GM12878 (cell line): ENCODE results near the gene PITX1.

ENCODE experiments used
- CTCF ChIP-seq, 3 experiments: IDR thresholded peaks in 2 of 3; conservative IDR thresholded peaks in 1 of 3; 2 replicates each; pipeline ENCODE4 v1.5.1; 2011; ENCODE audit warnings: low read depth in 3 of 3, low read length in 3 of 3, mild to moderate bottlenecking in 3 of 3, control low read depth in 2 of 3, moderate library complexity in 2 of 3, inconsistent platforms in 1 of 3, mixed read lengths in 1 of 3; ENCODE audit not compliant: control insufficient read depth in 2 of 3, insufficient read depth in 1 of 3; ENCODE audit errors: extremely low read depth in 1 of 3
- EZH2 ChIP-seq: IDR thresholded peaks from 2 replicates; pipeline ENCODE4 v1.6.1; 2012; ENCODE audit warnings: low read depth, mild to moderate bottlenecking, control low read depth, inconsistent platforms, low read length, borderline replicate concordance; ENCODE audit not compliant: control insufficient read depth
- MTA2 ChIP-seq: fragments of 450-650 bp; IDR thresholded peaks from 2 replicates; pipeline ENCODE4 v1.6.1; 2016; ENCODE audit warnings: low read depth, mild to moderate bottlenecking, moderate library complexity
- PBX3 ChIP-seq: IDR thresholded peaks from 2 replicates; pipeline ENCODE4 v1.6.1; 2011; ENCODE audit warnings: mild to moderate bottlenecking, low read depth, low read length, moderate library complexity; ENCODE audit not compliant: insufficient replicate concordance
- TCF3 ChIP-seq: IDR thresholded peaks from 2 replicates; pipeline ENCODE4 v1.6.1; 2012; ENCODE audit warnings: low read depth, mild to moderate bottlenecking, low read length, borderline replicate concordance; ENCODE audit not compliant: insufficient read depth
- ZNF274 ChIP-seq: IDR thresholded peaks from one replicate; pipeline ENCODE4 v1.8.0; 2011; ENCODE audit not compliant: insufficient read length, insufficient read depth

DNA sequence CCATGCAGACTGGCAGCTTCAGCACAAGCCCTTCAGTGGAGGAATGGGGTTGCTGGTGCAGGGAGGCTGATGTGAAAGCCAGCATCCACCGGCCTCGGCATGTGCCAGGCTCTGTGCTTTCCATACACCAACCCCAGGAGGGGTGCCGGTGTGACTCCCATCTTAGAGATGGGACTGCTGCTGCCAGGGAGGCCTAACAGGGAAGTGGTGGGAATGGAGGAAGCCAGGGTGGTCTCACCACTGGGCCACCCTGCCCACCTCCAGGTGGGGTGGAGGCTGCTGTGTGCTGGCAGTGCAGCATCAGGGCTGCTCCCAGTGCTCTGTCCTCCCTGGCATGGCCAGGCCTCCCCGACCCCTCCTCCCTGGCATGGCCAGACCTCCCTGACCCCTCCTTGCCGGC is 32.8 kb upstream of the PITX1 start:
- TF ChIP-seq MTA2 (no peak), ZNF274 (no peak), PBX3 (no peak), CTCF (IDR thresholded peaks at IDR 0.05 in 2 of 3, conservative IDR thresholded peaks at IDR 0.05 in 1 of 3; ENCODE audit: control insufficient read depth in 2 of 3, extremely low read depth in 1 of 3, insufficient read depth in 1 of 3, low read depth in 3 of 3, low read length in 3 of 3) (no peak), TCF3 (no peak), EZH2 (no peak)
